H1 (cell line): ENCODE results near the gene STX12.

ENCODE experiments used
- ATF3 ChIP-seq: IDR thresholded peaks from 2 replicates; pipeline ENCODE4 v1.6.1; 2011; ENCODE audit warnings: low read depth, mild to moderate bottlenecking, low read length; ENCODE audit not compliant: insufficient read depth
- EZH2 ChIP-seq: fragments of 200-600 bp; sonication (generic); IDR thresholded peaks from 2 replicates; pipeline ENCODE4 v1.7.1; 2012; ENCODE audit warnings: low read depth, mild to moderate bottlenecking, moderate library complexity, low read length, inconsistent platforms; ENCODE audit not compliant: severe bottlenecking
- KDM1A ChIP-seq: fragments of 200-600, 300-600 bp; sonication (generic); IDR thresholded peaks from 2 replicates; pipeline ENCODE4 v1.7.1; 2016; ENCODE audit warnings: mild to moderate bottlenecking, low read length, borderline replicate concordance
- MAFK ChIP-seq: IDR thresholded peaks from 2 replicates; pipeline ENCODE4 v1.6.1; 2012; ENCODE audit warnings: low read depth, mild to moderate bottlenecking, improper control_type of control experiment, low read length
- POLR2A ChIP-seq, 2 experiments: IDR thresholded peaks; 1 replicate in 1 of 2; 2 replicates in 1 of 2; pipeline ENCODE4 v1.6.1; 2011; ENCODE audit warnings: low read depth in 2 of 2, low read length in 2 of 2, mild to moderate bottlenecking in 2 of 2; ENCODE audit errors: control extremely low read depth in 1 of 2
- RAD21 ChIP-seq, 2 experiments: IDR thresholded peaks in 1 of 2; conservative IDR thresholded peaks in 1 of 2; 2 replicates each; pipeline ENCODE4 v1.6.1; 2011; ENCODE audit warnings: low read depth in 2 of 2, low read length in 2 of 2, improper control_type of control experiment in 1 of 2, inconsistent platforms in 1 of 2, mild to moderate bottlenecking in 1 of 2, moderate library complexity in 1 of 2
- RFX5 ChIP-seq: IDR thresholded peaks from 2 replicates; pipeline ENCODE4 v1.6.1; 2011; ENCODE audit warnings: low read depth, low read length, improper control_type of control experiment, borderline replicate concordance
- SP2 ChIP-seq: IDR thresholded peaks from 2 replicates; pipeline ENCODE4 v1.6.1; 2012; ENCODE audit warnings: mild to moderate bottlenecking, low read length, inconsistent platforms
- TBP ChIP-seq: IDR thresholded peaks from 2 replicates; pipeline ENCODE4 v1.6.1; 2011; ENCODE audit warnings: low read depth, low read length, improper control_type of control experiment
- YY1 ChIP-seq: IDR thresholded peaks from 2 replicates; pipeline ENCODE4 v1.6.1; 2011; ENCODE audit warnings: low read depth, mild to moderate bottlenecking, low read length
- TF ChIP-seq, protein P1 (sequence below), 3 experiments: IDR thresholded peaks; 1 replicate in 2 of 3; 2 replicates in 1 of 3; pipeline versions ENCODE4 v1.5.1 to v1.6.1; 2011; ENCODE audit warnings: low read length in 3 of 3, mild to moderate bottlenecking in 3 of 3, inconsistent platforms in 2 of 3, low read depth in 1 of 3, moderate library complexity in 1 of 3; ENCODE audit not compliant: insufficient read depth in 1 of 3; ENCODE audit errors: control extremely low read depth in 1 of 3

- TF ChIP-seq RFX5, result no peak
- no peak for TF ChIP-seq RAD21 (IDR thresholded peaks at IDR 0.05 in 1 of 2, conservative IDR thresholded peaks at IDR 0.05 in 1 of 2; ENCODE audit: low read depth in 2 of 2, low read length in 2 of 2)
- no peak for TF ChIP-seq TBP
- TF ChIP-seq POLR2A (IDR thresholded peaks at IDR 0.05; ENCODE audit: control extremely low read depth in 1 of 2, low read depth in 2 of 2, low read length in 2 of 2), result no peak
- TF ChIP-seq, protein P1, sequence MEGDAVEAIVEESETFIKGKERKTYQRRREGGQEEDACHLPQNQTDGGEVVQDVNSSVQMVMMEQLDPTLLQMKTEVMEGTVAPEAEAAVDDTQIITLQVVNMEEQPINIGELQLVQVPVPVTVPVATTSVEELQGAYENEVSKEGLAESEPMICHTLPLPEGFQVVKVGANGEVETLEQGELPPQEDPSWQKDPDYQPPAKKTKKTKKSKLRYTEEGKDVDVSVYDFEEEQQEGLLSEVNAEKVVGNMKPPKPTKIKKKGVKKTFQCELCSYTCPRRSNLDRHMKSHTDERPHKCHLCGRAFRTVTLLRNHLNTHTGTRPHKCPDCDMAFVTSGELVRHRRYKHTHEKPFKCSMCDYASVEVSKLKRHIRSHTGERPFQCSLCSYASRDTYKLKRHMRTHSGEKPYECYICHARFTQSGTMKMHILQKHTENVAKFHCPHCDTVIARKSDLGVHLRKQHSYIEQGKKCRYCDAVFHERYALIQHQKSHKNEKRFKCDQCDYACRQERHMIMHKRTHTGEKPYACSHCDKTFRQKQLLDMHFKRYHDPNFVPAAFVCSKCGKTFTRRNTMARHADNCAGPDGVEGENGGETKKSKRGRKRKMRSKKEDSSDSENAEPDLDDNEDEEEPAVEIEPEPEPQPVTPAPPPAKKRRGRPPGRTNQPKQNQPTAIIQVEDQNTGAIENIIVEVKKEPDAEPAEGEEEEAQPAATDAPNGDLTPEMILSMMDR (IDR thresholded peaks at IDR 0.05; ENCODE audit: control extremely low read depth in 1 of 3, insufficient read depth in 1 of 3, low read depth in 1 of 3, low read length in 3 of 3), result no peak
- no peak for TF ChIP-seq EZH2
- no peak for TF ChIP-seq ATF3
- TF ChIP-seq KDM1A, result no peak
- no peak for TF ChIP-seq YY1
- TF ChIP-seq SP2, result no peak
- TF ChIP-seq MAFK, result no peak
Observed at GRCh38 chr1:27816921-27817630, 44.1 kb downstream of the STX12 start.
